Measurements from ENCODE around the gene FAM110A.
"Not testable (repeated sequence)": the region's sequence is repeated elsewhere in the genome, so short reads cannot be mapped to it uniquely, and the experiment has no call there.

The FAM110A gene

GRCh38 chr20:889106-889505, 55.6 kb downstream of the FAM110A start:
- no peaks in the 10 kb centered on the region for H3K9me3 ChIP-seq (ENCODE audit: severe bottlenecking)
- DNase-seq, result no peak
- no peaks in the 10 kb centered on the region for H3K36me3 ChIP-seq
- no peaks in the 10 kb centered on the region for H3K27me3 ChIP-seq (ENCODE audit: insufficient read depth, low read depth, severe bottlenecking)
- no peak overlapping the region for H3K4me3 ChIP-seq (ENCODE audit: low read depth, low read length)
- TF ChIP-seq CTCF (IDR thresholded peaks at IDR 0.05; ENCODE audit: low read depth, low read length), result no peak
- no peak overlapping the region for H3K27ac ChIP-seq

- no peak for TF ChIP-seq CTCF (IDR thresholded peaks at IDR 0.05; ENCODE audit: low read depth, low read length)
- no peak overlapping the region for H3K27ac ChIP-seq
- peak; percentile 17 for DNase-seq
- no peaks in the 10 kb centered on the region for H3K27me3 ChIP-seq (ENCODE audit: insufficient read depth, low read depth, severe bottlenecking)
- no peaks in the 10 kb centered on the region for H3K9me3 ChIP-seq (ENCODE audit: severe bottlenecking)
- H3K4me3 ChIP-seq (ENCODE audit: low read depth, low read length), result no peak overlapping the region
- no peaks in the 10 kb centered on the region for H3K36me3 ChIP-seq
These were observed 56.5 kb downstream of the FAM110A start for GRCh38 chr20:889932-890463.

DNA sequence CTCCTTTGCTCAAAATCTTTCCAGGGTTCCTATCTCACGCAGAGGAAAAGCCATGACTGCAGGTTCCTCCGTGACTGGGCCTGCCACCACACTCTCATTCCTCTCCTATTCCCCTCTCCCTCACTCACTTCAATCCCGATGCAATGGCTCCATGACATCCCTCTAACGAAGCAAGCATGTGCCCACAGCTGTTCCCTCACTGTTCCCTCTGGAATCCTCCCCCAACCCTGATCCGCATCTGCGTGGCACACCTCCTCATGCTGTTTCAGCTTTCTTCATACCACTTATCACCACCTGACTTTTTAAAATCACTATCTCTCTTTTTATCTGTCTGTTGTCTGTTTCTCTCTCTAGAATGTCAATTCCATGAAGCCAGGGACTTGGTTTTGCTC, 57.1 kb downstream of the FAM110A start:
- no peaks in the 10 kb centered on the region for H3K9me3 ChIP-seq (ENCODE audit: severe bottlenecking)
- no peaks in the 10 kb centered on the region for H3K27me3 ChIP-seq (ENCODE audit: insufficient read depth, low read depth, severe bottlenecking)
- no peak for DNase-seq
- no peak overlapping the region for H3K4me3 ChIP-seq (ENCODE audit: low read depth, low read length)
- H3K36me3 ChIP-seq, result no peaks in the 10 kb centered on the region
- no peak for TF ChIP-seq CTCF (IDR thresholded peaks at IDR 0.05; ENCODE audit: low read depth, low read length)
- no peak overlapping the region for H3K27ac ChIP-seq

- no peak for TF ChIP-seq CTCF (IDR thresholded peaks at IDR 0.05; ENCODE audit: low read depth, low read length)
- DNase-seq, result no peak
- Histone ChIP-seq H3K27ac (no peak overlapping the region), H3K36me3 (no peaks in the 10 kb centered on the region), H3K9me3 (ENCODE audit: severe bottlenecking) (no peaks in the 10 kb centered on the region), H3K27me3 (ENCODE audit: insufficient read depth, low read depth, severe bottlenecking) (no peaks in the 10 kb centered on the region), H3K4me3 (ENCODE audit: low read depth, low read length) (no peak overlapping the region)
These were observed 57.7 kb downstream of the FAM110A start for GRCh38 chr20:891058-891705.

- no peak overlapping the region for H3K27ac ChIP-seq
These were observed 58.2 kb downstream of the FAM110A start for GRCh38 chr20:891706-892080.

DNA sequence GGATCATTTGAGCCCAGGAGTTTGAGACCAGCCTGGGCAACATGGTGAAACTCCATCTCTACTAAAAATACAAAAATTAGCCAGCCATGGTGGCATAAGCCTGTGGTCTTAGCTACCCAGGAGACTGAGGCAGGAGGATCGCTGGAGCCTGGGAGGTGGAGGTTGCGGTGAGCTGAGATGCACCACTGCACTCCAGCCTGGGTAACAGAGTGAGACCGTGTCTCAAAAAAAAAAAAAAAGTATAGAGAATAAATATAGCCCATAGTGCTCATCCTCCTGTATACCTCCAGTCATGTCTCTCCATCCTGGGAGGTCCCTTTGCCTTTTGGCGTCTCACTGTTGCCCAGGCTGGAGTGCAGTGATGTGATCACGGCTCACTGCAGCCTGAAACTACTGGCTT, 58.9 kb downstream of the FAM110A start:
- not testable (repeated sequence) for H3K4me3 ChIP-seq (ENCODE audit: low read depth, low read length); H3K27me3 ChIP-seq (ENCODE audit: insufficient read depth, low read depth, severe bottlenecking); DNase-seq; H3K9me3 ChIP-seq (ENCODE audit: severe bottlenecking); H3K36me3 ChIP-seq; H3K27ac ChIP-seq

More at GRCh38 chr20:891706-892080, 58.2 kb downstream of the FAM110A start:
- DNase-seq, result no peak
- H3K27me3 ChIP-seq (ENCODE audit: insufficient read depth, low read depth, severe bottlenecking), result no peaks in the 10 kb centered on the region
- H3K4me3 ChIP-seq (ENCODE audit: low read depth, low read length), result no peak overlapping the region
- no peaks in the 10 kb centered on the region for H3K36me3 ChIP-seq
- TF ChIP-seq CTCF (IDR thresholded peaks at IDR 0.05; ENCODE audit: low read depth, low read length), result no peak
- H3K9me3 ChIP-seq (ENCODE audit: severe bottlenecking), result no peaks in the 10 kb centered on the region

Data from WERI-Rb-1 (cell line).